A673 (cell line): ENCODE results near the gene TARM1.

ENCODE experiments used
- EZH2 ChIP-seq: fragments of 200-600 bp; sonication (generic); IDR thresholded peaks from 2 replicates; pipeline ENCODE4 v1.6.1; 2017; ENCODE audit warnings: borderline replicate concordance, low read depth, mild to moderate bottlenecking, mixed read lengths, antibody characterized with exemption, low read length; ENCODE audit not compliant: poor library complexity, severe bottlenecking
- TF ChIP-seq, protein P1 (sequence below): fragments of 300-800, 200-600 bp; sonication (generic); conservative IDR thresholded peaks from 2 replicates; pipeline ENCODE4 v1.5.1; 2017; ENCODE audit warnings: low read depth, mild to moderate bottlenecking, antibody characterized with exemption, low read length, moderate library complexity, mixed read lengths

DNA sequence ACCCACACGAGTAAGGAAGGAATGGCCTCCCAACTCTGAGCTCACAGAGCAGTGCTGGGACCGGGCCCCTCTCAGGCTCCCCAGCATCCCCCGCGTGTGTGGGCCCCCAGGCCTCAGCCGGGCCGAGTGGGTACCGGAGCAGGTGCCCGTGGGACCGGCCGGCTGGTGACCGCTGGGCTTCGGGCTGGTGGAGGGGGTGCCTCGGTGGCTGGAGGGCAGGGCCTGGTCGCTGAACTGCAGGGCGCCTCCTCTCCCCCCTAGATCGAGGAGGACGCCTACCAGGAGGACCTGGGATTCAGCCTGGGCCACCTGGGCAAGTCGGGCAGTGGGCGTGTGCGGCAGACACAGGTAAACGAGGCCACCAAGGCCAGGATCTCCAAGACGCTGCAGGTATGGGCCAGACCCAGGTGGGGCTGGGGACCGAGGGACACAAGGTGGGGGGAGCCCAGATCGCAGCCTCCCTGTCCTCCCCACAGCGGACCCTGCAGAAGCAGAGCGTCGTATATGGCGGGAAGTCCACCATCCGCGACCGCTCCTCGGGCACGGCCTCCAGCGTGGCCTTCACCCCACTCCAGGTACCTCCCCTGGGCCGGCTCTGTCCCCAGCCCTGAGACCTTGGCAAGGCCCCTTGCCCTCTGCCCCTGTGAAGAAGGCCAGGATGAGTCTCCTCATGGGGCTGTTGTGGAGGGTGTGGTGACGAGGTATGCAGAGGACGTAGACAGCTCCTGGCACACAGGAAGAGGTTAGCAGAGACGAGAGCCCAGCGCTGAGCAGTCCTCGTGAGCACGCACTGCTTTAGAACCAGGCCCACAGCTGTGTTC is 47.8 kb upstream of the TARM1 start:
- TF ChIP-seq, protein P1, sequence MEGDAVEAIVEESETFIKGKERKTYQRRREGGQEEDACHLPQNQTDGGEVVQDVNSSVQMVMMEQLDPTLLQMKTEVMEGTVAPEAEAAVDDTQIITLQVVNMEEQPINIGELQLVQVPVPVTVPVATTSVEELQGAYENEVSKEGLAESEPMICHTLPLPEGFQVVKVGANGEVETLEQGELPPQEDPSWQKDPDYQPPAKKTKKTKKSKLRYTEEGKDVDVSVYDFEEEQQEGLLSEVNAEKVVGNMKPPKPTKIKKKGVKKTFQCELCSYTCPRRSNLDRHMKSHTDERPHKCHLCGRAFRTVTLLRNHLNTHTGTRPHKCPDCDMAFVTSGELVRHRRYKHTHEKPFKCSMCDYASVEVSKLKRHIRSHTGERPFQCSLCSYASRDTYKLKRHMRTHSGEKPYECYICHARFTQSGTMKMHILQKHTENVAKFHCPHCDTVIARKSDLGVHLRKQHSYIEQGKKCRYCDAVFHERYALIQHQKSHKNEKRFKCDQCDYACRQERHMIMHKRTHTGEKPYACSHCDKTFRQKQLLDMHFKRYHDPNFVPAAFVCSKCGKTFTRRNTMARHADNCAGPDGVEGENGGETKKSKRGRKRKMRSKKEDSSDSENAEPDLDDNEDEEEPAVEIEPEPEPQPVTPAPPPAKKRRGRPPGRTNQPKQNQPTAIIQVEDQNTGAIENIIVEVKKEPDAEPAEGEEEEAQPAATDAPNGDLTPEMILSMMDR = no peak
- no peak for TF ChIP-seq EZH2
